Endothelial cell of umbilical vein (primary cell): Measurements from ENCODE around the gene CDKN1C. TPM values are rescaled to one million over a fixed set of nuclear protein-coding genes. Genes with fewer than 3 reads are reported as not detected.

Experiments used
- BruUV-seq: library from RNA; stranded (reverse); fragments of 400-500 nt; replicated peaks from 2 replicates; lab custom pipeline; 2021; lab: Mats Ljungman, UMichigan
- CTCF ChIA-PET: fragments of 300-600, 350-600 bp; sonication (Branson Sonifier 250); formaldehyde crosslinking; loops from one replicate; lab custom pipeline; 2021; ENCODE audit warnings: antibody characterized with exemption, inconsistent platforms; lab: Charles Lee
- POLR2A ChIA-PET: fragments of 300-600, 350-600 bp; sonication (Branson Sonifier 250); formaldehyde crosslinking; loops from one replicate; lab custom pipeline; 2021; ENCODE audit warnings: antibody characterized with exemption, inconsistent platforms; lab: Charles Lee
- DNase-seq: peaks from one replicate; pipeline ENCODE4 v3.0.0-alpha.2; 2011; ENCODE audit warnings: low read depth, low spot score
- FAIRE-seq: peaks from 2 replicates; lab custom pipeline; 2011; peaks lifted over from hg19 to GRCh38; lab: Jason Lieb, UNC
- H2AFZ ChIP-seq: 2 replicates; pipeline ENCODE4 v1.6.0; 2012; ENCODE audit warnings: low read depth, low read length, control low read depth, inconsistent platforms
- H3K27ac ChIP-seq: 2 replicates; pipeline ENCODE4 v1.5.1; 2011; ENCODE audit warnings: low read depth, mild to moderate bottlenecking, control low read depth, low read length, moderate library complexity; ENCODE audit not compliant: insufficient read depth
- H3K27me3 ChIP-seq, 2 experiments: 2 replicates each; pipeline versions ENCODE4 v1.6.0 to v1.6.1; 2011; ENCODE audit warnings: low read length in 2 of 2, mixed read lengths in 1 of 2; ENCODE audit not compliant: control insufficient read depth in 2 of 2, insufficient read depth in 2 of 2
- H3K36me3 ChIP-seq, 2 experiments: 2 replicates in 1 of 2; 3 replicates in 1 of 2; pipeline ENCODE4 v1.5.1; 2011; ENCODE audit warnings: low read length in 2 of 2, mild to moderate bottlenecking in 1 of 2, moderate library complexity in 1 of 2; ENCODE audit not compliant: control insufficient read depth in 2 of 2, insufficient read depth in 2 of 2; ENCODE audit errors: extremely low read depth in 1 of 2
- H3K4me1 ChIP-seq: 3 replicates; pipeline ENCODE4 v1.5.1; 2011; ENCODE audit warnings: mild to moderate bottlenecking, low read length; ENCODE audit not compliant: control insufficient read depth, insufficient read depth; ENCODE audit errors: extremely low read depth
- H3K4me2 ChIP-seq: 2 replicates; pipeline ENCODE4 v1.6.1; 2011; ENCODE audit warnings: low read length, control low read depth, mixed read lengths; ENCODE audit not compliant: insufficient read depth
- H3K4me3 ChIP-seq, 3 experiments: fragments of 200-600 bp in 1 of 3; sonication (generic), shearing (Covaris generic) in 1 of 3; replicated peaks in 1 of 3; 2 replicates each; pipeline ENCODE4 v1.5.1; 2011 to 2016; ENCODE audit warnings: control low read depth in 3 of 3, low read length in 3 of 3, mild to moderate bottlenecking in 2 of 3, inconsistent platforms in 1 of 3, low read depth in 1 of 3, moderate library complexity in 1 of 3; ENCODE audit not compliant: insufficient read depth in 1 of 3
- H3K79me2 ChIP-seq: 2 replicates; pipeline ENCODE4 v1.6.0; 2012; ENCODE audit warnings: low read length, inconsistent platforms; ENCODE audit not compliant: control insufficient read depth, insufficient read depth
- H3K9ac ChIP-seq: replicated peaks from 2 replicates; pipeline ENCODE3; 2011; ENCODE audit warnings: low read length, control low read depth; ENCODE audit not compliant: insufficient read depth; ENCODE audit errors: extremely low read depth
- H3K9me1 ChIP-seq: replicated peaks from 3 replicates; pipeline ENCODE4 v1.6.0; 2011; ENCODE audit warnings: mild to moderate bottlenecking, low read length; ENCODE audit not compliant: control insufficient read depth, insufficient read depth; ENCODE audit errors: extremely low read depth
- H3K9me3 ChIP-seq: replicated peaks from 2 replicates; pipeline ENCODE4 v1.5.1; 2012; ENCODE audit warnings: low read length, inconsistent platforms; ENCODE audit not compliant: control insufficient read depth, insufficient read depth
- H4K20me1 ChIP-seq: replicated peaks from 2 replicates; pipeline ENCODE3; 2011; ENCODE audit warnings: mild to moderate bottlenecking, low read length; ENCODE audit not compliant: control insufficient read depth, insufficient read depth; ENCODE audit errors: extremely low read depth
- CTCF ChIP-seq, 2 donors: IDR thresholded peaks; 1 replicate in 1 of 2; 2 replicates in 1 of 2; pipeline ENCODE4 v1.5.1; 2011; ENCODE audit warnings: low read length in 2 of 2, mild to moderate bottlenecking in 2 of 2, moderate library complexity in 2 of 2, control low read depth in 1 of 2, inconsistent platforms in 1 of 2, low read depth in 1 of 2; ENCODE audit not compliant: insufficient read depth in 1 of 2; ENCODE audit errors: extremely low read depth in 1 of 2
- EZH2 ChIP-seq: IDR thresholded peaks from 2 replicates; pipeline ENCODE4 v1.6.1; 2012; ENCODE audit warnings: borderline replicate concordance, low read depth, mild to moderate bottlenecking, moderate library complexity, low read length, inconsistent platforms; ENCODE audit not compliant: severe bottlenecking
- FOS ChIP-seq: IDR thresholded peaks from 2 replicates; pipeline ENCODE4 v1.6.1; 2011; ENCODE audit warnings: mild to moderate bottlenecking, low read length, moderate library complexity, borderline replicate concordance; ENCODE audit not compliant: insufficient read depth
- GATA2 ChIP-seq: IDR thresholded peaks from 2 replicates; pipeline ENCODE4 v1.7.0; 2011; ENCODE audit warnings: low read depth, mild to moderate bottlenecking, moderate library complexity, mixed read lengths, low read length; ENCODE audit not compliant: insufficient read length, insufficient read depth
- JUN ChIP-seq: IDR thresholded peaks from 2 replicates; pipeline ENCODE4 v1.6.1; 2011; ENCODE audit warnings: borderline replicate concordance, low read depth; ENCODE audit not compliant: insufficient read length, insufficient read depth
- MYC ChIP-seq: IDR thresholded peaks from one replicate; pipeline ENCODE4 v1.6.1; 2011; ENCODE audit warnings: mild to moderate bottlenecking, low read depth, low read length
- POLR2A ChIP-seq: IDR thresholded peaks from 2 replicates; pipeline ENCODE4 v1.6.1; 2012; ENCODE audit warnings: low read depth, mild to moderate bottlenecking, control low read depth, low read length
- POLR2AphosphoS5 ChIP-seq: IDR thresholded peaks from 2 replicates; pipeline ENCODE4 v1.6.1; 2012; ENCODE audit warnings: low read depth, mild to moderate bottlenecking, control low read depth, low read length, moderate library complexity; ENCODE audit not compliant: insufficient read depth
- dilution Hi-C: fragments of 300-500 bp; cut with MboI; formaldehyde crosslinking; loops from one replicate; pipeline ENCODE4 v1.15.0; 2019; ENCODE audit warnings: low sequenced_read_pairs; ENCODE audit not compliant: extremely low pct_ligation_motif_present
- intact Hi-C: fragments of 100-400 bp; cut with micrococcal nuclease; formaldehyde crosslinking; loops from one replicate; pipeline ENCODE4 v1.10.0; 2022
- polyA plus RNA-seq, 4 experiments: library from polyadenylated mRNA; depleted of rRNA in 3 of 4; stranded (reverse) in 3 of 4; unstranded in 1 of 4; fragments of >200 nt; gene quantifications; 2 replicates each; pipeline versions ENCODE4 v1.2.1 to v1.2.3, GENCODE V29; 2011 to 2012; ENCODE audit warnings: missing spikeins in 1 of 4
- total RNA-seq: library from RNA; stranded (reverse); gene quantifications from 2 replicates; pipeline ENCODE4 v1.2.3, GENCODE V29; 2021
- TF ChIP-seq, protein P1 (sequence below): IDR thresholded peaks from 2 replicates; pipeline ENCODE4 v1.6.1; 2011; ENCODE audit not compliant: insufficient read depth, insufficient read length

The CDKN1C gene
- total and polyA plus RNA-seq, 2 donors (not counting 3 experiments of a cell fraction or from before 2014, with no cell fraction given): 4.1 to 9.0 TPM

DNA sequence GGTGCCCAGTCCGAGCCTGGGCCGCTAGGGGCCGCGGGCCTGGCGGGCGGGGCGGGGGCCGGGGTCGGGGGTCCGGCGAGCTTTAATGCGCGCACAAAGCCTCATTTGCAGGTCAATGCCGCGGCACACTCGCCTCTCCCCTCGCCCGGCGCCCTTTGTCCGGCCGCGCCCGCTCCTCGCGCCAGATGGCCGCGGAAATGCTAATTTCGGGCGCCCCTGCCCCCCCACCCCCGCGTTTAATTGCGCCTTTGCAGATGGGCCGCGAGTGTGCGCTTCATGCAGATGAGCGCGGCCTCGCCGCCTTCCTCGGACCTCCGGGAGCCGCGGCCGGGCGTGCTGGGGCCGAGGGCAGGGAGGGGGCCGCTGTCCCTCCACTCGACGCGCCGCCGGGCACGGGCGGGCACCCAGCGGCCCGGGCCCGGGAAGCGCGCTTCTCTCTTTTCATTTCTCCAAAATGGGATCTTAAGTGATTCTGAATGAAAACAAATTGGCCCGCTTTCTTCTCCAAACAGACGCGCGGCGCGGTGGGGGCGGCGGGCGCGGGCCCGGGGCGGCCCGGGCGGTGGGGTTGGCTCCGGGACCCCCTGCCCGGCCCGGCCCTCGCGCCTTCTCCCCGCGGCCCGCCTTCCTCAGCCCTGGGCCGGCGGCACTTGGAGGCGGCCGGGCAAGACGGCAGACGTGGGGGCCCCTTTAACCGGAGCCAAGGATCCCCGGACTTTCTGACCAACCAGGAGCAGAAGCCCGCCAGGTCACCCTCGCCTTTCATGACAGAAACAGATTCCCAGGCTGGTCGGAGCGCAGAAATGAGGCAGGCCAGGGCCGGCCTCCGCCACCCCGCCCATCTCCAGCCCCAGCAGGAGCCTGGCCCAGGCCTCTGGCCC is 22.9 kb downstream of the CDKN1C start:
- no TSS peak for BruUV-seq
- intact Hi-C loops (no loop called here), dilution Hi-C loops (no loop called here)
- Histone ChIP-seq H3K9me1 (no peaks in the 10 kb centered on the region), H3K4me2 (no peak overlapping the region), H3K4me3 (no peak overlapping the region), H3K9me3 (no peaks in the 10 kb centered on the region), H3K9ac (no peak overlapping the region), H3K27me3 (peaks cover 30 to 31% of the 10 kb centered on the region in 2 experiments), H2AFZ (no peak overlapping the region), H3K27ac (no peak overlapping the region), H3K79me2 (no peaks in the 10 kb centered on the region), H4K20me1 (no peaks in the 10 kb centered on the region), H3K36me3 (no peaks in the 10 kb centered on the region), H3K4me1 (no peaks in the 10 kb centered on the region)
- CTCF ChIA-PET: no interaction called here
- POLR2A ChIA-PET: no interaction called here
- DNase-seq (no peak), FAIRE-seq (no peak)
- TF ChIP-seq FOS (no peak), EZH2 (peak; percentile 77)

GRCh38 chr11:2860636-2861035 is 24.9 kb downstream of the CDKN1C start:
- TF ChIP-seq POLR2A (no peak), MYC (no peak), JUN (no peak), FOS (no peak), POLR2AphosphoS5 (no peak), GATA2 (no peak), EZH2 (no peak), CTCF (IDR thresholded peaks at IDR 0.05; ENCODE audit: extremely low read depth in 1 of 2, insufficient read depth in 1 of 2, low read depth in 1 of 2, low read length in 2 of 2) (no peak)
- TF ChIP-seq, protein P1, sequence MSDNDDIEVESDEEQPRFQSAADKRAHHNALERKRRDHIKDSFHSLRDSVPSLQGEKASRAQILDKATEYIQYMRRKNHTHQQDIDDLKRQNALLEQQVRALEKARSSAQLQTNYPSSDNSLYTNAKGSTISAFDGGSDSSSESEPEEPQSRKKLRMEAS: no peak
- Histone ChIP-seq H3K9me1 (no peaks in the 10 kb centered on the region), H3K27ac (no peak overlapping the region), H2AFZ (no peak overlapping the region), H4K20me1 (no peaks in the 10 kb centered on the region), H3K4me1 (no peaks in the 10 kb centered on the region), H3K79me2 (no peaks in the 10 kb centered on the region), H3K4me3 (no peak overlapping the region), H3K9ac (no peak overlapping the region), H3K4me2 (no peak overlapping the region), H3K27me3 (peaks cover 23 to 26% of the 10 kb centered on the region in 2 experiments), H3K9me3 (no peaks in the 10 kb centered on the region), H3K36me3 (no peaks in the 10 kb centered on the region)
- dilution Hi-C loops: no loop called here
- CTCF ChIA-PET: no interaction called here
- intact Hi-C loops: no loop called here
- DNase-seq (no peak), FAIRE-seq (no peak)
- POLR2A ChIA-PET: no interaction called here
- no TSS peak for BruUV-seq
